ENCODE data around the gene CCNY.

The CCNY gene

GRCh38 chr10:35567951-35568350 is 231.6 kb downstream of the CCNY start:
- DNase-seq, result no peak

GRCh38 chr10:35568483-35569015 is 232.2 kb downstream of the CCNY start:
- no peak for DNase-seq

- DNase-seq, result no peak
Measured at GRCh38 chr10:35569111-35569707, 232.9 kb downstream of the CCNY start.

GRCh38 chr10:35569836-35570235 is 233.5 kb downstream of the CCNY start:
- DNase-seq, result no peak

GRCh38 chr10:35570397-35570796 is 234.1 kb downstream of the CCNY start:
- DNase-seq, result no peak

GRCh38 chr10:35572583-35572982 is 236.3 kb downstream of the CCNY start:
- no peak for DNase-seq

- DNase-seq, result no peak
Measured at GRCh38 chr10:35573796-35574195, 237.5 kb downstream of the CCNY start.

GRCh38 chr10:35574924-35575352 is 238.6 kb downstream of the CCNY start:
- no peak for DNase-seq

GRCh38 chr10:35575640-35576039 is 239.3 kb downstream of the CCNY start:
- DNase-seq, result no peak

GRCh38 chr10:35576730-35577129 is 240.4 kb downstream of the CCNY start:
- DNase-seq, result no peak

- no peak for DNase-seq
Measured at GRCh38 chr10:35577926-35578617, 241.8 kb downstream of the CCNY start.

- no peak for DNase-seq
Measured at GRCh38 chr10:35578618-35578956, 242.3 kb downstream of the CCNY start.

GRCh38 chr10:35579116-35579515 is 242.8 kb downstream of the CCNY start:
- DNase-seq, result no peak

GRCh38 chr10:35579726-35580422 is 243.6 kb downstream of the CCNY start:
- no peak for DNase-seq

- DNase-seq, result no peak
Measured at GRCh38 chr10:35580423-35580770, 244.1 kb downstream of the CCNY start.

- DNase-seq, result no peak
Measured at GRCh38 chr10:35581655-35582054, 245.3 kb downstream of the CCNY start.

- DNase-seq, result no peak
Measured at GRCh38 chr10:35584946-35585345, 248.6 kb downstream of the CCNY start.

GRCh38 chr10:35585356-35585755 is 249.0 kb downstream of the CCNY start:
- no peak for DNase-seq

GRCh38 chr10:35585903-35586535 is 249.7 kb downstream of the CCNY start:
- no peak for DNase-seq

GRCh38 chr10:35588836-35589235 is 252.5 kb downstream of the CCNY start:
- DNase-seq, result no peak

- DNase-seq, result no peak
Measured at GRCh38 chr10:35592441-35592840, 256.1 kb downstream of the CCNY start.

GRCh38 chr10:35594115-35595079 is 258.1 kb downstream of the CCNY start:
- no peak for DNase-seq

Measured in NCI-H2081 (cell line).